K562 (cell line): ENCODE data around the gene TVP23A. TPM values are rescaled to one million over a fixed set of nuclear protein-coding genes. Genes with fewer than 3 reads are reported as not detected.

Experiments
- ATAC-seq: fragments of 200-7000 bp; cut with Tn5 transposase; 3 replicates; pipeline ENCODE4 v1.9.1; 2020; ENCODE audit warnings: moderate library complexity
- BruUV-seq: library from RNA; stranded (reverse); fragments of 400-500 nt; replicated peaks from 2 replicates; lab custom pipeline; 2021; lab: Mats Ljungman, UMichigan
- CTCF ChIA-PET: fragments of 300-600 bp; formaldehyde crosslinking; extraction: SDS; loops from one replicate; lab custom pipeline; 2021; ENCODE audit warnings: low intra/inter-chr PET ratio; lab: Yijun Ruan, JAX
- POLR2A ChIA-PET: fragments of 300-600, 350-650 bp; sonication (Branson Sonifier 250); formaldehyde crosslinking; extraction: SDS; loops from one replicate; lab custom pipeline; 2021; ENCODE audit warnings: antibody characterized with exemption, inconsistent platforms; lab: Yijun Ruan, JAX
- DNase-seq, 4 experiments: peaks; one replicate each; pipeline versions ENCODE4 v3.0.0 to v3.0.0-alpha.2; 2011 to 2018; ENCODE audit warnings: low spot score in 3 of 4, mixed read lengths in 3 of 4; ENCODE audit errors: extremely low read depth in 1 of 4
- FAIRE-seq: peaks from 2 replicates; lab custom pipeline; 2011; peaks lifted over from hg19 to GRCh38; lab: Jason Lieb, UNC
- H2AFZ ChIP-seq: 2 replicates; pipeline ENCODE4 v1.6.0; 2011; ENCODE audit warnings: low read depth, low read length, control low read depth, inconsistent platforms
- H3K27ac ChIP-seq: fragments of 200-600 bp; 3 replicates; pipeline ENCODE4 v1.8.0; 2011; ENCODE audit warnings: low read depth, mild to moderate bottlenecking, control low read depth, inconsistent platforms, low read length, moderate library complexity, mixed read lengths; ENCODE audit errors: extremely low read depth
- H3K27me3 ChIP-seq, 2 experiments: fragments of 300-600 bp in 1 of 2; 2 replicates in 1 of 2; 3 replicates in 1 of 2; pipeline versions ENCODE4 v1.6.0 to v1.8.0; 2011; ENCODE audit warnings: inconsistent platforms in 2 of 2, low read length in 2 of 2, mild to moderate bottlenecking in 1 of 2, mixed read lengths in 1 of 2, moderate library complexity in 1 of 2; ENCODE audit not compliant: control insufficient read depth in 2 of 2, insufficient read depth in 2 of 2
- H3K36me3 ChIP-seq: fragments of 300-600 bp; 3 replicates; pipeline ENCODE4 v1.8.0; 2011; ENCODE audit warnings: mild to moderate bottlenecking, low read length, inconsistent platforms; ENCODE audit not compliant: control insufficient read depth, insufficient read depth
- H3K4me1 ChIP-seq, 2 experiments: fragments of 200-600 bp in 1 of 2; replicated peaks in 1 of 2; 2 replicates in 1 of 2; 3 replicates in 1 of 2; pipeline versions ENCODE4 v1.5.1 to v1.8.0; 2011; ENCODE audit warnings: inconsistent platforms in 2 of 2, low read length in 2 of 2, mild to moderate bottlenecking in 1 of 2, mixed read lengths in 1 of 2, moderate library complexity in 1 of 2; ENCODE audit not compliant: control insufficient read depth in 2 of 2, insufficient read depth in 2 of 2
- H3K4me2 ChIP-seq: 2 replicates; pipeline ENCODE4 v1.6.1; 2011; ENCODE audit warnings: low read length, control low read depth, inconsistent platforms, mixed read lengths; ENCODE audit not compliant: insufficient read depth
- H3K4me3 ChIP-seq: fragments of 200-600 bp; sonication (generic), shearing (Covaris generic); 2 replicates; pipeline ENCODE4 v1.5.1; 2016; ENCODE audit warnings: control low read depth, inconsistent platforms
- H3K79me2 ChIP-seq: fragments of 200-600 bp; 3 replicates; pipeline ENCODE4 v1.8.0; 2011; ENCODE audit warnings: low read length, inconsistent platforms; ENCODE audit not compliant: control insufficient read depth, insufficient read depth
- H3K9ac ChIP-seq, 2 experiments: 2 replicates each; pipeline versions ENCODE4 v1.6.0 to v1.6.1; 2011; ENCODE audit warnings: low read depth in 2 of 2, low read length in 2 of 2, control low read depth in 1 of 2, inconsistent platforms in 1 of 2, mild to moderate bottlenecking in 1 of 2, mixed read lengths in 1 of 2; ENCODE audit not compliant: insufficient read depth in 1 of 2
- H3K9me1 ChIP-seq: one replicate; pipeline ENCODE4 v1.6.0; 2011; ENCODE audit warnings: inconsistent platforms, mild to moderate bottlenecking, low read length, moderate library complexity; ENCODE audit not compliant: control insufficient read depth, insufficient read depth
- H3K9me3 ChIP-seq: replicated peaks from 2 replicates; pipeline ENCODE4 v1.5.1; 2011; ENCODE audit warnings: low read depth, low read length, inconsistent platforms; ENCODE audit not compliant: control insufficient read depth, insufficient read depth
- H4K20me1 ChIP-seq: replicated peaks from 2 replicates; pipeline ENCODE4 v1.6.1; 2011; ENCODE audit warnings: low read length, inconsistent platforms, mixed read lengths; ENCODE audit not compliant: control insufficient read depth, insufficient read depth
- C11orf30 ChIP-seq: fragments of 450-650 bp; IDR thresholded peaks from 2 replicates; pipeline ENCODE4 v1.6.1; 2016; ENCODE audit warnings: low read depth, mild to moderate bottlenecking
- MIER1 ChIP-seq: fragments of 450-650 bp; IDR thresholded peaks from 2 replicates; pipeline ENCODE4 v1.6.1; 2016; ENCODE audit warnings: antibody characterized with exemption, mild to moderate bottlenecking, low read depth
- MYC ChIP-seq, 2 experiments: fragments of 250-450 bp in 1 of 2; sonication (Bioruptor Pico) in 1 of 2; IDR thresholded peaks; 2 replicates each; pipeline versions ENCODE4 v1.5.1 to v1.6.1; 2012 to 2021; ENCODE audit warnings: low read depth in 2 of 2, borderline replicate concordance in 1 of 2, improper control_type of control experiment in 1 of 2, low read length in 1 of 2, mild to moderate bottlenecking in 1 of 2, moderate library complexity in 1 of 2
- NFXL1 ChIP-seq: fragments of 450-650 bp; formaldehyde crosslinking; IDR thresholded peaks from 2 replicates; pipeline ENCODE4 v1.4.0; 2021; ENCODE audit warnings: mild to moderate bottlenecking
- PTBP1 ChIP-seq: fragments of 200-400 bp; formaldehyde crosslinking; IDR thresholded peaks from 2 replicates; pipeline ENCODE4 v1.6.1; 2017; ENCODE audit warnings: low read depth, low read length
- SMAD2 ChIP-seq: fragments of 150-350 bp; IDR thresholded peaks from 2 replicates; pipeline ENCODE4 v1.6.1; 2014; ENCODE audit warnings: low read depth, mild to moderate bottlenecking, low read length
- TCF3 ChIP-seq: sonication (generic); formaldehyde crosslinking; IDR thresholded peaks from 2 replicates; pipeline ENCODE4 v1.4.0; 2020; ENCODE audit warnings: mild to moderate bottlenecking, missing genetic modification reagents
- ZBTB7A ChIP-seq: IDR thresholded peaks from 2 replicates; pipeline ENCODE4 v1.6.1; 2011; ENCODE audit warnings: low read depth, mild to moderate bottlenecking, low read length, moderate library complexity, borderline replicate concordance; ENCODE audit not compliant: control insufficient read depth
- ZKSCAN1 ChIP-seq: fragments of 150-350 bp; IDR thresholded peaks from 2 replicates; pipeline ENCODE4 v1.6.1; 2016; ENCODE audit warnings: low read depth, low read length
- ZNF140 ChIP-seq: fragments of 250-450 bp; sonication (Bioruptor Pico); IDR thresholded peaks from 2 replicates; pipeline ENCODE4 v1.8.0; 2021; ENCODE audit warnings: moderate library complexity, mild to moderate bottlenecking, inconsistent platforms
- ZNF165 ChIP-seq: fragments of 250-450 bp; sonication (Bioruptor Pico); IDR thresholded peaks from 2 replicates; pipeline ENCODE4 v1.4.0; 2020; ENCODE audit warnings: borderline replicate concordance
- WGBS: fragments of 100-300 bp; shearing (Covaris generic); methylation state at CpG from one replicate; pipeline ENCODE4 v1.1.6; 2016; ENCODE audit warnings: low coverage, mixed read lengths; ENCODE audit not compliant: insufficient coverage; ENCODE audit errors: missing lambda C conversion rate; 5-methylcytosine and 5-hydroxymethylcytosine counted together
- in situ Hi-C: fragments of 300-500 bp; cut with MboI; formaldehyde crosslinking; loops from 4 replicates; pipeline ENCODE4 v1.15.0; 2018; ENCODE audit warnings: inconsistent platforms, mixed read lengths
- intact Hi-C: fragments of 100-400 bp; cut with micrococcal nuclease; formaldehyde crosslinking; loops from 2 replicates; pipeline ENCODE4 v1.14.2; 2022
- polyA plus RNA-seq, 8 experiments: library from polyadenylated mRNA; depleted of rRNA in 4 of 8; stranded (reverse) in 5 of 8; unstranded in 3 of 8; fragments of >200 nt; fragmentation: Nextera tagmentation in 2 of 8; fragmentation: Illumina TruSeq in 1 of 8; extraction: Ambion mirVana in 2 of 8; extraction: Trizol in 1 of 8; gene quantifications; 2 replicates each; pipeline versions ENCODE4 v1.2.1 to v1.2.3, GENCODE V29; 2011 to 2014; ENCODE audit warnings: inconsistent platforms in 1 of 8, missing spikeins in 1 of 8
- total RNA-seq, 7 experiments: library from RNA; depleted of rRNA in 6 of 7; stranded (reverse); fragments of >200 nt in 6 of 7; fragmentation: Illumina TruSeq in 2 of 7; extraction: Trizol in 2 of 7; gene quantifications; 2 replicates each; pipeline versions ENCODE4 v1.2.1 to v1.2.3, GENCODE V29; 2011 to 2021; ENCODE audit warnings: low replicate concordance in 1 of 7
- TF ChIP-seq, protein P1 (sequence below): fragments of 250-450 bp; sonication (Bioruptor Pico); IDR thresholded peaks from 2 replicates; pipeline ENCODE4 v1.4.0; 2020; ENCODE audit warnings: borderline replicate concordance
- TF ChIP-seq, protein P2 (sequence below): sonication (generic); formaldehyde crosslinking; IDR thresholded peaks from 2 replicates; pipeline ENCODE4 v1.8.1; 2023; ENCODE audit warnings: missing genetic modification reagents, mild to moderate bottlenecking, borderline replicate concordance
- TF ChIP-seq, protein P3 (sequence below): fragments of 450-650 bp; IDR thresholded peaks from 2 replicates; pipeline ENCODE4 v1.6.1; 2016; ENCODE audit warnings: missing biosample characterization, missing genetic modification characterization

The TVP23A gene
- total and polyA plus RNA-seq, 9 of the 15 experiments (the other 6 are each of a cell fraction or from before 2014, with no cell fraction given), result 0.04 to 0.77 (median 0.10) TPM; not detected in 3

DNA sequence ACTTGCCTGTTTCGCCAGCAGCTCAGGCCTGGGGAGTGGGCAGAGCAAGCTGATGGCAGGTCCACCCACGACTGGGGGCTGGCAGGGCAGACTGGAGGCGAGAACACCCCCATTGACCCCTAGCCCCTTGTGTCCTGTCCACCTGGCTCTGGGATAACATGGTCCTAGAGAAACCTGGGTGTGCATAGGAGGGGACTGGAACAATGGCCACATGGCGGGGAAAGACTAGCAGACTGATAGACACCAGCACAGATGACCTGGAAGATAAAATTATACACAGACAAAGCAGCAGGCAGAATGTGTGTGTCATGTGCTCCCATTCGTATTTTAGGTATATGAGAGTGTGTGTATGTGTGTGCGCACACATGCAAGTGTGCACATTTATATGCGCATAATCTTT, 51.5 kb downstream of the TVP23A start:
- FAIRE-seq, result no peak
- ATAC-seq, result no peak
- no peak for DNase-seq
- in situ Hi-C loops, result no loop called here
- ChIA-PET CTCF (no interaction called here), POLR2A (no interaction called here)
- Histone ChIP-seq H3K9me1 (no peaks in the 10 kb centered on the region), H3K27ac (no peak overlapping the region), H3K4me3 (no peak overlapping the region), H3K9me3 (no peaks in the 10 kb centered on the region), H3K27me3 (no peaks in the 10 kb centered on the region), H3K4me1 (peaks cover 0 to 3% of the 10 kb centered on the region in 2 experiments; a peak in 1 of 5 replicates), H3K79me2 (no peaks in the 10 kb centered on the region), H2AFZ (no peak overlapping the region), H3K36me3 (peaks cover 36% of the 10 kb centered on the region; the same call in 1 of the 3 replicates), H4K20me1 (no peaks in the 10 kb centered on the region), H3K9ac (no peak overlapping the region), H3K4me2 (no peak overlapping the region)
- intact Hi-C loops, result no loop called here
- WGBS, result 75% methylated on average over 7 of the region's 7 CpGs
- TF ChIP-seq, protein P1, sequence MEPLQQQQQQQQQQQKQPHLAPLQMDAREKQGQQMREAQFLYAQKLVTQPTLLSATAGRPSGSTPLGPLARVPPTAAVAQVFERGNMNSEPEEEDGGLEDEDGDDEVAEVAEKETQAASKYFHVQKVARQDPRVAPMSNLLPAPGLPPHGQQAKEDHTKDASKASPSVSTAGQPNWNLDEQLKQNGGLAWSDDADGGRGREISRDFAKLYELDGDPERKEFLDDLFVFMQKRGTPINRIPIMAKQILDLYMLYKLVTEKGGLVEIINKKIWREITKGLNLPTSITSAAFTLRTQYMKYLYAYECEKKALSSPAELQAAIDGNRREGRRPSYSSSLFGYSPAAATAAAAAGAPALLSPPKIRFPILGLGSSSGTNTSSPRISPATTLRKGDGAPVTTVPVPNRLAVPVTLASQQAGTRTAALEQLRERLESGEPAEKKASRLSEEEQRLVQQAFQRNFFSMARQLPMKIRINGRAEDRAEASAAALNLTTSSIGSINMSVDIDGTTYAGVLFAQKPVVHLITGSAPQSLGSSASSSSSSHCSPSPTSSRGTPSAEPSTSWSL (CRISPR knock-in tag), result no peak
- TF ChIP-seq NFXL1 (CRISPR knock-in tag), result no peak
- no peak for TF ChIP-seq TCF3 (CRISPR knock-in tag)
- TF ChIP-seq ZBTB7A, result no peak
- TF ChIP-seq, protein P2, sequence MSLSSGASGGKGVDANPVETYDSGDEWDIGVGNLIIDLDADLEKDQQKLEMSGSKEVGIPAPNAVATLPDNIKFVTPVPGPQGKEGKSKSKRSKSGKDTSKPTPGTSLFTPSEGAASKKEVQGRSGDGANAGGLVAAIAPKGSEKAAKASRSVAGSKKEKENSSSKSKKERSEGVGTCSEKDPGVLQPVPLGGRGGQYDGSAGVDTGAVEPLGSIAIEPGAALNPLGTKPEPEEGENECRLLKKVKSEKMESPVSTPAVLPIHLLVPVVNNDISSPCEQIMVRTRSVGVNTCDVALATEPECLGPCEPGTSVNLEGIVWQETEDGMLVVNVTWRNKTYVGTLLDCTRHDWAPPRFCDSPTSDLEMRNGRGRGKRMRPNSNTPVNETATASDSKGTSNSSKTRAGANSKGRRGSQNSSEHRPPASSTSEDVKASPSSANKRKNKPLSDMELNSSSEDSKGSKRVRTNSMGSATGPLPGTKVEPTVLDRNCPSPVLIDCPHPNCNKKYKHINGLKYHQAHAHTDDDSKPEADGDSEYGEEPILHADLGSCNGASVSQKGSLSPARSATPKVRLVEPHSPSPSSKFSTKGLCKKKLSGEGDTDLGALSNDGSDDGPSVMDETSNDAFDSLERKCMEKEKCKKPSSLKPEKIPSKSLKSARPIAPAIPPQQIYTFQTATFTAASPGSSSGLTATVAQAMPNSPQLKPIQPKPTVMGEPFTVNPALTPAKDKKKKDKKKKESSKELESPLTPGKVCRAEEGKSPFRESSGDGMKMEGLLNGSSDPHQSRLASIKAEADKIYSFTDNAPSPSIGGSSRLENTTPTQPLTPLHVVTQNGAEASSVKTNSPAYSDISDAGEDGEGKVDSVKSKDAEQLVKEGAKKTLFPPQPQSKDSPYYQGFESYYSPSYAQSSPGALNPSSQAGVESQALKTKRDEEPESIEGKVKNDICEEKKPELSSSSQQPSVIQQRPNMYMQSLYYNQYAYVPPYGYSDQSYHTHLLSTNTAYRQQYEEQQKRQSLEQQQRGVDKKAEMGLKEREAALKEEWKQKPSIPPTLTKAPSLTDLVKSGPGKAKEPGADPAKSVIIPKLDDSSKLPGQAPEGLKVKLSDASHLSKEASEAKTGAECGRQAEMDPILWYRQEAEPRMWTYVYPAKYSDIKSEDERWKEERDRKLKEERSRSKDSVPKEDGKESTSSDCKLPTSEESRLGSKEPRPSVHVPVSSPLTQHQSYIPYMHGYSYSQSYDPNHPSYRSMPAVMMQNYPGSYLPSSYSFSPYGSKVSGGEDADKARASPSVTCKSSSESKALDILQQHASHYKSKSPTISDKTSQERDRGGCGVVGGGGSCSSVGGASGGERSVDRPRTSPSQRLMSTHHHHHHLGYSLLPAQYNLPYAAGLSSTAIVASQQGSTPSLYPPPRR (CRISPR knock-in tag), result no peak
- no peak for TF ChIP-seq MIER1
- no peak for TF ChIP-seq ZNF165
- TF ChIP-seq SMAD2, result no peak
- TF ChIP-seq ZNF140 (CRISPR knock-in tag), result no peak
- TF ChIP-seq PTBP1, result no peak
- TF ChIP-seq MYC (IDR thresholded peaks at IDR 0.05; ENCODE audit: low read depth, low read length), result no peak
- no peak for TF ChIP-seq MYC (CRISPR knock-in tag; IDR thresholded peaks at IDR 0.05; ENCODE audit: borderline replicate concordance, low read depth)
- TF ChIP-seq, protein P3, sequence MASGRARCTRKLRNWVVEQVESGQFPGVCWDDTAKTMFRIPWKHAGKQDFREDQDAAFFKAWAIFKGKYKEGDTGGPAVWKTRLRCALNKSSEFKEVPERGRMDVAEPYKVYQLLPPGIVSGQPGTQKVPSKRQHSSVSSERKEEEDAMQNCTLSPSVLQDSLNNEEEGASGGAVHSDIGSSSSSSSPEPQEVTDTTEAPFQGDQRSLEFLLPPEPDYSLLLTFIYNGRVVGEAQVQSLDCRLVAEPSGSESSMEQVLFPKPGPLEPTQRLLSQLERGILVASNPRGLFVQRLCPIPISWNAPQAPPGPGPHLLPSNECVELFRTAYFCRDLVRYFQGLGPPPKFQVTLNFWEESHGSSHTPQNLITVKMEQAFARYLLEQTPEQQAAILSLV, result no peak
- no peak for TF ChIP-seq ZKSCAN1
- TF ChIP-seq C11orf30, result no peak
- BruUV-seq, result no TSS peak
